HEK293 (cell line): Measurements from ENCODE around the gene SHTN1.
A peak's percentile ranks its signal among the peaks of the same experiment; 100 is the strongest.

Source experiments
- CTCF ChIA-PET: fragments of 350-600 bp; formaldehyde crosslinking; extraction: SDS; loops from one replicate; lab custom pipeline; 2021; ENCODE audit warnings: antibody characterized with exemption; lab: Yijun Ruan, JAX
- POLR2A ChIA-PET: fragments of 300-600 bp; formaldehyde crosslinking; extraction: SDS; loops from one replicate; lab custom pipeline; 2020; ENCODE audit warnings: antibody characterized with exemption, inconsistent platforms; lab: Yijun Ruan, JAX
- H3K27ac ChIP-seq: fragments of 200-500 bp; sonication (Bioruptor generic); 2 replicates; pipeline ENCODE4 v1.5.1; 2014; ENCODE audit warnings: low read depth, low read length, control low read depth, inconsistent platforms; ENCODE audit errors: extremely low read depth
- H3K36me3 ChIP-seq, 2 experiments: fragments of 200-500 bp in 1 of 2; sonication (Bioruptor generic) in 1 of 2; 1 replicate in 1 of 2; 2 replicates in 1 of 2; pipeline ENCODE4 v1.5.1; 2014 to 2017; ENCODE audit warnings: inconsistent platforms in 2 of 2, low read length in 2 of 2; ENCODE audit not compliant: control insufficient read depth in 2 of 2, insufficient read depth in 1 of 2
- H3K4me1 ChIP-seq: fragments of 200-500 bp; sonication (Bioruptor generic); 2 replicates; pipeline ENCODE4 v1.5.1; 2014; ENCODE audit warnings: mild to moderate bottlenecking, low read length, inconsistent platforms; ENCODE audit not compliant: control insufficient read depth, insufficient read depth
- H3K4me3 ChIP-seq: 2 replicates; pipeline ENCODE4 v1.5.1; 2011; ENCODE audit warnings: low read depth, mild to moderate bottlenecking, control low read depth, low read length, moderate library complexity
- H3K9me3 ChIP-seq: fragments of 200-500 bp; sonication (Bioruptor generic); 2 replicates; pipeline ENCODE4 v1.5.1; 2014; ENCODE audit warnings: low read depth, low read length, inconsistent platforms; ENCODE audit not compliant: control insufficient read depth, insufficient read depth
- BCL11A ChIP-seq: fragments of 450-650 bp; formaldehyde crosslinking; IDR thresholded peaks from 2 replicates; pipeline ENCODE4 v1.5.1; 2016; ENCODE audit warnings: low read depth, missing biosample characterization, missing genetic modification characterization
- BCL6B ChIP-seq: fragments of 450-650 bp; formaldehyde crosslinking; IDR thresholded peaks from 2 replicates; pipeline ENCODE4 v1.5.1; 2017; ENCODE audit warnings: missing biosample characterization, missing genetic modification characterization
- FEZF1 ChIP-seq: fragments of 450-650 bp; formaldehyde crosslinking; IDR thresholded peaks from 2 replicates; pipeline ENCODE4 v1.5.1; 2016; ENCODE audit warnings: missing biosample characterization, missing genetic modification characterization
- GLIS1 ChIP-seq: fragments of 450-650 bp; formaldehyde crosslinking; IDR thresholded peaks from 2 replicates; pipeline ENCODE4 v1.5.1; 2016; ENCODE audit warnings: missing biosample characterization, missing genetic modification characterization
- HOXC10 ChIP-seq: sonication (generic); formaldehyde crosslinking; IDR thresholded peaks from 2 replicates; pipeline ENCODE4 v1.8.1; 2023; ENCODE audit warnings: mild to moderate bottlenecking, missing genetic modification reagents
- IKZF3 ChIP-seq: fragments of 450-650 bp; IDR thresholded peaks from 2 replicates; pipeline ENCODE4 v1.5.0; 2018; ENCODE audit warnings: missing biosample characterization, mild to moderate bottlenecking, missing genetic modification characterization, moderate library complexity
- OSR2 ChIP-seq: fragments of 450-650 bp; formaldehyde crosslinking; IDR thresholded peaks from 2 replicates; pipeline ENCODE4 v1.5.1; 2016; ENCODE audit warnings: missing biosample characterization, missing genetic modification characterization
- PRDM4 ChIP-seq: fragments of 450-650 bp; formaldehyde crosslinking; IDR thresholded peaks from 2 replicates; pipeline ENCODE4 v1.5.1; 2017; ENCODE audit warnings: missing biosample characterization, missing genetic modification characterization
- PRDM6 ChIP-seq: fragments of 450-650 bp; formaldehyde crosslinking; IDR thresholded peaks from 2 replicates; pipeline ENCODE4 v1.5.1; 2017; ENCODE audit warnings: missing biosample characterization, missing genetic modification characterization
- SCRT1 ChIP-seq: fragments of 450-650 bp; formaldehyde crosslinking; IDR thresholded peaks from 2 replicates; pipeline ENCODE4 v1.5.1; 2016; ENCODE audit warnings: missing biosample characterization, missing genetic modification characterization, borderline replicate concordance
- WT1 ChIP-seq: fragments of 450-650 bp; formaldehyde crosslinking; IDR thresholded peaks from 2 replicates; pipeline ENCODE4 v1.5.1; 2016; ENCODE audit warnings: missing biosample characterization, missing genetic modification characterization
- ZBTB21 ChIP-seq: fragments of 450-650 bp; formaldehyde crosslinking; IDR thresholded peaks from 2 replicates; pipeline ENCODE4 v1.5.1; 2017; ENCODE audit warnings: missing biosample characterization, missing genetic modification characterization
- ZBTB48 ChIP-seq: fragments of 450-650 bp; formaldehyde crosslinking; IDR thresholded peaks from 2 replicates; pipeline ENCODE4 v1.5.1; 2016; ENCODE audit warnings: missing biosample characterization, missing genetic modification characterization
- ZBTB6 ChIP-seq: fragments of 450-650 bp; formaldehyde crosslinking; IDR thresholded peaks from 2 replicates; pipeline ENCODE4 v1.5.1; 2017; ENCODE audit warnings: missing biosample characterization, missing genetic modification characterization
- ZFP69B ChIP-seq: fragments of 450-650 bp; formaldehyde crosslinking; IDR thresholded peaks from 2 replicates; pipeline ENCODE4 v1.5.1; 2016; ENCODE audit warnings: missing biosample characterization, missing genetic modification characterization
- ZNF138 ChIP-seq: fragments of 450-650 bp; formaldehyde crosslinking; IDR thresholded peaks from 2 replicates; pipeline ENCODE4 v1.5.1; 2016; ENCODE audit warnings: missing biosample characterization, missing genetic modification characterization, borderline replicate concordance
- ZNF302 ChIP-seq: fragments of 450-650 bp; formaldehyde crosslinking; IDR thresholded peaks from 2 replicates; pipeline ENCODE4 v1.5.1; 2016; ENCODE audit warnings: missing biosample characterization, missing genetic modification characterization, low read depth
- ZNF404 ChIP-seq: fragments of 450-650 bp; formaldehyde crosslinking; IDR thresholded peaks from 2 replicates; pipeline ENCODE4 v1.5.1; 2017; ENCODE audit warnings: missing biosample characterization, missing genetic modification characterization
- ZNF416 ChIP-seq: fragments of 450-650 bp; formaldehyde crosslinking; IDR thresholded peaks from 2 replicates; pipeline ENCODE4 v1.5.1; 2016; ENCODE audit warnings: missing biosample characterization, missing genetic modification characterization
- ZNF488 ChIP-seq: fragments of 450-650 bp; formaldehyde crosslinking; IDR thresholded peaks from 2 replicates; pipeline ENCODE4 v1.5.1; 2016; ENCODE audit warnings: missing biosample characterization, missing genetic modification characterization
- ZNF501 ChIP-seq: fragments of 450-650 bp; formaldehyde crosslinking; IDR thresholded peaks from 2 replicates; pipeline ENCODE4 v1.5.1; 2016; ENCODE audit warnings: missing biosample characterization, missing genetic modification characterization
- ZNF510 ChIP-seq: fragments of 450-650 bp; formaldehyde crosslinking; IDR thresholded peaks from 2 replicates; pipeline ENCODE4 v1.5.1; 2018; ENCODE audit warnings: mild to moderate bottlenecking, missing genetic modification characterization, missing biosample characterization; ENCODE audit not compliant: insufficient replicate concordance
- ZNF530 ChIP-seq: fragments of 450-650 bp; formaldehyde crosslinking; IDR thresholded peaks from 2 replicates; pipeline ENCODE4 v1.5.1; 2016; ENCODE audit warnings: low read depth, missing biosample characterization, missing genetic modification characterization
- ZNF621 ChIP-seq: fragments of 450-650 bp; formaldehyde crosslinking; IDR thresholded peaks from 2 replicates; pipeline ENCODE4 v1.5.1; 2017; ENCODE audit warnings: missing biosample characterization, missing genetic modification characterization
- ZNF785 ChIP-seq: fragments of 450-650 bp; formaldehyde crosslinking; IDR thresholded peaks from 2 replicates; pipeline ENCODE4 v1.5.1; 2016; ENCODE audit warnings: missing biosample characterization, missing genetic modification characterization
- TF ChIP-seq, protein P1 (sequence below): fragments of 450-650 bp; formaldehyde crosslinking; IDR thresholded peaks from 2 replicates; pipeline ENCODE4 v1.5.1; 2016; ENCODE audit warnings: missing biosample characterization, missing genetic modification characterization
- TF ChIP-seq, protein P2 (sequence below): fragments of 450-650 bp; formaldehyde crosslinking; IDR thresholded peaks from 2 replicates; pipeline ENCODE4 v1.5.1; 2017; ENCODE audit warnings: missing biosample characterization, missing genetic modification characterization

SHTN1 gene

DNA sequence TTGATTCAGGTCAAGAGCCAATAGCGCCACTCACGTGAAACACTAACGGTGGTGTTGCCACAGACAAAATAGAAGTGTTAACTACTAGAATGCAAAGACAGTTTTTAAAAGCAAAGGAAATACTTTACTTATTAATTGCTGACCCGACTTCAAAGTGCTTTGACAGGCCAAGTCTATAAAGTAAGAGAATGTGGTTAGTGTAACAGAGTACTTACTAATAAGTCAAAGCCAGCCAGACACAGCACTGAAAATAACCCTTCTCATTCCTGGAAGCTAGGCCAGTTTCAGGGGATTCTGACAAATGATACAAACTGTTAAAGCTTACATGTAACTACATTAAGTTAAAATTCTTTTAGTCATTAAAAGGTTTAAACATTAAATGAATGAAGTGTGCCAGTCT is 105.4 kb downstream of the SHTN1 start (continued):
- TF ChIP-seq ZBTB6 (tag by site-specific recombination) = no peak
- no peak for TF ChIP-seq PRDM4

GRCh38 chr10:116893686-116894037 is 111.3 kb downstream of the SHTN1 start:
- ChIA-PET POLR2A (no interaction called here), CTCF (interaction anchor here (1.0 to 1.4 kb wide), 2 partner anchors 96 to 281 kb away, joined by 4 to 5 read pairs; no protein-coding TSS in a partner anchor)
- peaks cover 23% of the 10 kb centered on the region for H3K4me1 ChIP-seq
- peak overlapping the region; percentile 43; the same call in 1 of the 2 replicates for H3K27ac ChIP-seq
- peaks cover 0 to 6% of the 10 kb centered on the region in 2 experiments; a peak in 1 of 3 replicates for H3K36me3 ChIP-seq
- H3K9me3 ChIP-seq = no peaks in the 10 kb centered on the region
- H3K4me3 ChIP-seq = no peak overlapping the region
- no peak for TF ChIP-seq HOXC10 (CRISPR knock-in tag)
- no peak for TF ChIP-seq ZNF621 (tag by site-specific recombination)
- TF ChIP-seq FEZF1 = 0 out of 2 replicates have a peak, but pooled peaks have one; percentile 26
- TF ChIP-seq IKZF3 = 0 out of 2 replicates have a peak, but pooled peaks have one; percentile 11
- TF ChIP-seq ZNF785 (tag by site-specific recombination) = no peak
- TF ChIP-seq ZNF530 (tag by site-specific recombination) = no peak
- TF ChIP-seq, protein P1, sequence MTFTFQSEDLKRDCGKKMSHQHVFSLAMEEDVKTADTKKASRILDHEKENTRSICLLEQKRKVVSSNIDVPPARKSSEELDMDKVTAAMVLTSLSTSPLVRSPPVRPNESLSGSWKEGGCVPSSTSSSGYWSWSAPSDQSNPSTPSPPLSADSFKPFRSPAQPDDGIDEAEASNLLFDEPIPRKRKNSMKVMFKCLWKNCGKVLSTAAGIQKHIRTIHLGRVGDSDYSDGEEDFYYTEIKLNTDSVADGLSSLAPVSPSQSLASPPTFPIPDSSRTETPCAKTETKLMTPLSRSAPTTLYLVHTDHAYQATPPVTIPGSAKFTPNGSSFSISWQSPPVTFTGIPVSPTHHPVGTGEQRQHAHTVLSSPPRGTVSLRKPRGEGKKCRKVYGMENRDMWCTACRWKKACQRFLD (tag by site-specific recombination) = no peak
- TF ChIP-seq ZBTB48 = no peak
- no peak for TF ChIP-seq SCRT1 (tag by site-specific recombination)
- no peak for TF ChIP-seq ZNF138 (tag by site-specific recombination)
- no peak for TF ChIP-seq ZNF488 (tag by site-specific recombination)
- peak; percentile 28; the same call in 1 of the 2 replicates for TF ChIP-seq OSR2 (tag by site-specific recombination)
- no peak for TF ChIP-seq GLIS1 (tag by site-specific recombination)
- peak; percentile 90 for TF ChIP-seq WT1
- no peak for TF ChIP-seq ZBTB21 (tag by site-specific recombination)
- no peak for TF ChIP-seq ZNF302 (tag by site-specific recombination)
- 0 out of 2 replicates have a peak, but pooled peaks have one; percentile 13 for TF ChIP-seq BCL11A (tag by site-specific recombination)
- no peak for TF ChIP-seq ZFP69B (tag by site-specific recombination)
- no peak for TF ChIP-seq ZNF404 (tag by site-specific recombination)
- no peak for TF ChIP-seq ZNF416
- TF ChIP-seq BCL6B = peak; percentile 73
- no peak for TF ChIP-seq ZNF510 (tag by site-specific recombination)
- TF ChIP-seq, protein P2, sequence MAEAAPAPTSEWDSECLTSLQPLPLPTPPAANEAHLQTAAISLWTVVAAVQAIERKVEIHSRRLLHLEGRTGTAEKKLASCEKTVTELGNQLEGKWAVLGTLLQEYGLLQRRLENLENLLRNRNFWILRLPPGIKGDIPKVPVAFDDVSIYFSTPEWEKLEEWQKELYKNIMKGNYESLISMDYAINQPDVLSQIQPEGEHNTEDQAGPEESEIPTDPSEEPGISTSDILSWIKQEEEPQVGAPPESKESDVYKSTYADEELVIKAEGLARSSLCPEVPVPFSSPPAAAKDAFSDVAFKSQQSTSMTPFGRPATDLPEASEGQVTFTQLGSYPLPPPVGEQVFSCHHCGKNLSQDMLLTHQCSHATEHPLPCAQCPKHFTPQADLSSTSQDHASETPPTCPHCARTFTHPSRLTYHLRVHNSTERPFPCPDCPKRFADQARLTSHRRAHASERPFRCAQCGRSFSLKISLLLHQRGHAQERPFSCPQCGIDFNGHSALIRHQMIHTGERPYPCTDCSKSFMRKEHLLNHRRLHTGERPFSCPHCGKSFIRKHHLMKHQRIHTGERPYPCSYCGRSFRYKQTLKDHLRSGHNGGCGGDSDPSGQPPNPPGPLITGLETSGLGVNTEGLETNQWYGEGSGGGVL = no peak
- TF ChIP-seq PRDM6 (tag by site-specific recombination) = peak; percentile 67
- TF ChIP-seq ZNF501 (tag by site-specific recombination) = 0 out of 2 replicates have a peak, but pooled peaks have one; percentile 12
